HAP-1 (cell line): ENCODE results near the gene C19orf85.
A peak's percentile ranks its signal among the peaks of the same experiment; 100 is the strongest.
"Not testable (repeated sequence)": the region's sequence is repeated elsewhere in the genome, so short reads cannot be mapped to it uniquely, and the experiment has no call there.

Experiments used
- DNase-seq, 2 experiments: peaks; one replicate each; pipeline ENCODE4 v3.0.0-alpha.2; 2016 to 2020; ENCODE audit warnings: low spot score in 2 of 2
- H3K27me3 ChIP-seq: fragments of 250-450 bp; sonication (Bioruptor Pico); 2 replicates; pipeline ENCODE4 v1.5.1; 2020; ENCODE audit warnings: low read depth, mild to moderate bottlenecking, moderate library complexity
- H3K36me3 ChIP-seq: fragments of 250-450 bp; sonication (Bioruptor Pico); replicated peaks from 2 replicates; pipeline ENCODE4 v1.5.1; 2020; ENCODE audit warnings: mild to moderate bottlenecking
- H3K4me1 ChIP-seq: fragments of 250-450 bp; sonication (Bioruptor Pico); 2 replicates; pipeline ENCODE4 v1.5.1; 2020; ENCODE audit warnings: mild to moderate bottlenecking
- H3K4me3 ChIP-seq: fragments of 250-450 bp; sonication (Bioruptor Pico); 2 replicates; pipeline ENCODE4 v1.5.1; 2020; ENCODE audit warnings: mild to moderate bottlenecking, moderate library complexity
- H3K9me3 ChIP-seq: fragments of 250-450 bp; sonication (Bioruptor Pico); 2 replicates; pipeline ENCODE4 v1.5.1; 2020; ENCODE audit warnings: mild to moderate bottlenecking, moderate library complexity
- in situ Hi-C: fragments of 300-500 bp; cut with MboI; formaldehyde crosslinking; loops from 3 replicates; pipeline ENCODE4 v1.14.3; 2020; ENCODE audit warnings: low sequenced_read_pairs, inconsistent platforms, mixed read lengths

The C19orf85 gene

GRCh38 chr19:55453511-55454260, 10.9 kb downstream of the C19orf85 start:
- H3K36me3 ChIP-seq, result peaks cover 8% of the 10 kb centered on the region; the same call in 1 of the 2 replicates
- peaks cover 3% of the 10 kb centered on the region for H3K4me1 ChIP-seq
- no peak for DNase-seq
- H3K4me3 ChIP-seq, result no peak overlapping the region
- no peaks in the 10 kb centered on the region for H3K9me3 ChIP-seq
- peaks cover 19% of the 10 kb centered on the region for H3K27me3 ChIP-seq
- in situ Hi-C loops, result no loop called here

GRCh38 chr19:55452749-55453346, 11.7 kb downstream of the C19orf85 start:
- in situ Hi-C loops, result no loop called here
- Histone ChIP-seq H3K36me3 (peaks cover 8% of the 10 kb centered on the region; the same call in 1 of the 2 replicates), H3K27me3 (peaks cover 19% of the 10 kb centered on the region), H3K4me1 (no peaks in the 10 kb centered on the region; the same call in 1 of the 2 replicates), H3K4me3 (no peak overlapping the region), H3K9me3 (no peaks in the 10 kb centered on the region)
- DNase-seq, result peak; percentile 54 to 84

- no peaks in the 10 kb centered on the region for H3K4me1 ChIP-seq
- H3K27me3 ChIP-seq, result peaks cover 21% of the 10 kb centered on the region
- peak in 1 of 2 experiments; percentile 53 for DNase-seq
- H3K4me3 ChIP-seq, result peak overlapping the region; percentile 24; the same call in 1 of the 2 replicates
- peaks cover 8% of the 10 kb centered on the region; the same call in 1 of the 2 replicates for H3K36me3 ChIP-seq
- no peaks in the 10 kb centered on the region for H3K9me3 ChIP-seq
- in situ Hi-C loops, result no loop called here
These were observed 12.4 kb downstream of the C19orf85 start for GRCh38 chr19:55451965-55452748.

- Histone ChIP-seq H3K27me3 (peaks cover 26% of the 10 kb centered on the region), H3K4me3 (peak overlapping the region; percentile 24), H3K36me3 (peaks cover 8% of the 10 kb centered on the region; the same call in 1 of the 2 replicates), H3K4me1 (no peaks in the 10 kb centered on the region), H3K9me3 (no peaks in the 10 kb centered on the region)
- DNase-seq, result peak in 1 of 2 experiments; percentile 45
- in situ Hi-C loops, result no loop called here
These were observed 13.2 kb downstream of the C19orf85 start for GRCh38 chr19:55451163-55451964.

GRCh38 chr19:55449469-55449868, 15.1 kb downstream of the C19orf85 start:
- in situ Hi-C loops, result no loop called here
- Histone ChIP-seq H3K4me1 (no peaks in the 10 kb centered on the region), H3K9me3 (no peaks in the 10 kb centered on the region), H3K4me3 (no peak overlapping the region), H3K36me3 (peaks cover 3% of the 10 kb centered on the region; the same call in 1 of the 2 replicates), H3K27me3 (peaks cover 38% of the 10 kb centered on the region)
- no peak for DNase-seq

GRCh38 chr19:55448175-55448490, 16.4 kb downstream of the C19orf85 start:
- H3K4me3 ChIP-seq, H3K9me3 ChIP-seq, in situ Hi-C loops, H3K36me3 ChIP-seq, H3K4me1 ChIP-seq, DNase-seq: not testable (repeated sequence)
- H3K27me3 ChIP-seq, result peaks cover 50% of the 10 kb centered on the region

- Histone ChIP-seq H3K4me1 (no peaks in the 10 kb centered on the region), H3K36me3 (no peaks in the 10 kb centered on the region), H3K4me3 (no peak overlapping the region), H3K9me3 (no peaks in the 10 kb centered on the region), H3K27me3 (peaks cover 52% of the 10 kb centered on the region)
- in situ Hi-C loops, result no loop called here
- peak; percentile 39 to 45 for DNase-seq
These were observed 17.0 kb downstream of the C19orf85 start for GRCh38 chr19:55447421-55448174.

GRCh38 chr19:55446060-55446459, 18.5 kb downstream of the C19orf85 start:
- Histone ChIP-seq H3K4me3 (no peak overlapping the region), H3K36me3 (no peaks in the 10 kb centered on the region), H3K4me1 (no peaks in the 10 kb centered on the region), H3K9me3 (no peaks in the 10 kb centered on the region), H3K27me3 (peaks cover 51% of the 10 kb centered on the region)
- in situ Hi-C loops, result no loop called here
- DNase-seq, result no peak

GRCh38 chr19:55444646-55445045, 19.9 kb downstream of the C19orf85 start:
- Histone ChIP-seq H3K27me3 (peaks cover 56% of the 10 kb centered on the region), H3K9me3 (no peaks in the 10 kb centered on the region), H3K36me3 (no peaks in the 10 kb centered on the region), H3K4me1 (no peaks in the 10 kb centered on the region), H3K4me3 (no peak overlapping the region)
- DNase-seq, result no peak
- in situ Hi-C loops, result no loop called here

GRCh38 chr19:55443824-55444480, 20.6 kb downstream of the C19orf85 start:
- peaks cover 50% of the 10 kb centered on the region for H3K27me3 ChIP-seq
- in situ Hi-C loops, result no loop called here

GRCh38 chr19:55443045-55443823, 21.3 kb downstream of the C19orf85 start, which contains the start of gene SHISA7:
TSS of gene SHISA7 (minus strand) at chr19:55443300. CDS start at chr19:55442863, 437 bp downstream.
- in situ Hi-C loops, result no loop called here
- H3K4me3 ChIP-seq, result no peak within 1 kb of the TSS
- H3K36me3 ChIP-seq, result no peaks in the 10 kb centered on the region
- H3K4me1 ChIP-seq, result no peaks in the 10 kb centered on the region
- peaks cover 50% of the 10 kb centered on the region for H3K27me3 ChIP-seq
- H3K9me3 ChIP-seq, result no peaks in the 10 kb centered on the region
- no peak for DNase-seq

More at GRCh38 chr19:55443824-55444480, 20.6 kb downstream of the C19orf85 start:
- H3K4me3 ChIP-seq, result no peak overlapping the region
- no peaks in the 10 kb centered on the region for H3K9me3 ChIP-seq
- no peaks in the 10 kb centered on the region for H3K36me3 ChIP-seq
- H3K4me1 ChIP-seq, result no peaks in the 10 kb centered on the region
- no peak for DNase-seq
